Psoas muscle (tissue), 8 donors: Measurements from ENCODE around the gene COX6A2. TPM values are rescaled to one million over a fixed set of nuclear protein-coding genes. Genes with fewer than 3 reads are reported as not detected.

Experiments
- ATAC-seq, 4 donors: fragments of 200-7000 bp; cut with Tn5 transposase; one replicate each; pipeline ENCODE4 v1.9.1; 2020; ENCODE audit warnings: moderate library complexity in 3 of 4, mild to moderate bottlenecking in 2 of 4
- DNase-seq, 2 donors: peaks; one replicate each; pipeline ENCODE4 v3.0.0-alpha.2; 2020
- H3K27ac ChIP-seq: fragments of 200-600 bp; one replicate; pipeline ENCODE4 v1.8.0; 2022
- H3K27me3 ChIP-seq, 3 donors: fragments of 200-600 bp in 1 of 3; one replicate each; pipeline versions ENCODE4 v1.6.1 to v1.8.0; 2013 to 2022; ENCODE audit warnings: low read length in 2 of 3, mild to moderate bottlenecking in 2 of 3, moderate library complexity in 1 of 3; ENCODE audit not compliant: insufficient read depth in 3 of 3
- H3K36me3 ChIP-seq, 2 donors: fragments of 200-600 bp in 1 of 2; one replicate each; pipeline versions ENCODE4 v1.6.1 to v1.8.0; 2013 to 2022; ENCODE audit warnings: low read depth in 1 of 2, mild to moderate bottlenecking in 1 of 2, moderate library complexity in 1 of 2; ENCODE audit not compliant: insufficient read depth in 1 of 2
- H3K4me1 ChIP-seq: fragments of 200-600 bp; one replicate; pipeline ENCODE4 v1.8.0; 2022
- H3K4me3 ChIP-seq: fragments of 200-600 bp; one replicate; pipeline ENCODE4 v1.8.0; 2022; ENCODE audit warnings: mild to moderate bottlenecking
- H3K9me3 ChIP-seq: fragments of 200-600 bp; one replicate; pipeline ENCODE4 v1.8.0; 2022
- WGBS, 3 donors: extraction: QIAGEN DNeasy Blood & Tissue Kit; methylation state at CpG; one replicate each; pipeline versions ENCODE4 v1.1.6 to v1.1.7; 2013; 5-methylcytosine and 5-hydroxymethylcytosine counted together
- intact Hi-C, 2 donors: fragments of 100-400 bp; cut with DNase I; formaldehyde crosslinking; loops; one replicate each; pipeline versions ENCODE4 v1.11.0 to v1.14.2; 2022
- long read RNA-seq, 2 donors: library from polyadenylated mRNA; unstranded; transcript quantifications; one replicate each; pipeline ENCODE4 v2.0.0, GENCODE V29; 2021
- polyA plus RNA-seq, 3 donors: library from polyadenylated mRNA; stranded (reverse); fragments of 200-250 nt; gene quantifications; one replicate each; pipeline ENCODE4 v1.2.3, GENCODE V29; 2013
- total RNA-seq, 4 donors: library from RNA; stranded (reverse); fragmentation: NEBNext Ultra II Directional in 2 of 4; extraction: Animal tissue kit (Norgen Biotek cat#: 25700) in 2 of 4; gene quantifications; one replicate each; pipeline versions ENCODE4 v1.2.1 to v1.2.4, GENCODE V29; 2021 to 2023
- TF ChIP-seq, protein P1 (sequence below): fragments of 200-600 bp; IDR thresholded peaks from one replicate; pipeline ENCODE4 v1.8.0; 2022; ENCODE audit warnings: antibody characterized with exemption
- donor health status: healthy with polysubstance abuse.
- donor health status: DM: no; HTN: no; CAD: no; lungs with moderate emphysema.
- donor health status: Bipolar disorder and iron deficiency.
- donor health status: healthy.
- donor health status: DM: yes; HTN: yes; CAD: no.
- donor health status: DM: no; HTN: no; CAD: no.
- donor health status: DM: no; HTN: no; CAD: no.
- donor health status: DM: yes; HTN: yes; CAD: no.

Gene COX6A2
- total RNA-seq: 1,000 to 10,000 TPM; 1,027 to 1,232 (median 1,156) TPM
- 1,000 to 10,000 TPM; 1,633 to 3,792 (median 3,386) TPM for polyA plus RNA-seq
- long read RNA-seq, donor 1, transcript COX6A2-202 (2 exons, 353 nt): minor isoform, 11 of 450 reads
- long read RNA-seq, donor 1, transcript COX6A2-201 (3 exons, 440 nt): major isoform, 429 of 450 reads
- long read RNA-seq, donor 1, partial matches to known transcripts: 7 of 450 reads
- long read RNA-seq, donor 1, other reads (novel, unspliced or antisense): 3 of 450 reads
- long read RNA-seq, donor 2, transcript COX6A2-202 (2 exons, 353 nt): minor isoform, 5 of 643 reads
- long read RNA-seq, donor 2, transcript COX6A2-201 (3 exons, 440 nt): major isoform, 631 of 643 reads
- long read RNA-seq, donor 2, partial matches to known transcripts: 2 of 643 reads
- long read RNA-seq, donor 2, other reads (novel, unspliced or antisense): 5 of 643 reads

DNA sequence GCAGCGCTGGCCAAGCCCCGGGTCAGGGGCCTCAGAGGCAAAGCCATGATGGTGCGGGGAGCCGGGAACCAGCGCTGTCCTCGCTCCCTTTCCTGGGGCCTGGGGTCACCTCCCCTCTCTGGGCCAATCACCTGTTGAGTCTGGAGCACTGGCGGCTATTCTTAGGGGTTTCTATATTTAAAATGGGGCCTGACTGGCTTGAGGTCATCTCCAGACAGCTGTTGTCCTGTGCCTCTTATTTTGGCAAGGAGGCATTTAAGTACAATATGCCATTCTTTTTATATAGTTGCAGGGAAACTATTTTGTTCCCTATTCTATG, at the start of gene COX6A2:
COX6A2 (minus strand) TSS at position 82 of the 319 bp plus-strand sequence; CDS start at position 47, 35 bp downstream.
- TF ChIP-seq, protein P1, sequence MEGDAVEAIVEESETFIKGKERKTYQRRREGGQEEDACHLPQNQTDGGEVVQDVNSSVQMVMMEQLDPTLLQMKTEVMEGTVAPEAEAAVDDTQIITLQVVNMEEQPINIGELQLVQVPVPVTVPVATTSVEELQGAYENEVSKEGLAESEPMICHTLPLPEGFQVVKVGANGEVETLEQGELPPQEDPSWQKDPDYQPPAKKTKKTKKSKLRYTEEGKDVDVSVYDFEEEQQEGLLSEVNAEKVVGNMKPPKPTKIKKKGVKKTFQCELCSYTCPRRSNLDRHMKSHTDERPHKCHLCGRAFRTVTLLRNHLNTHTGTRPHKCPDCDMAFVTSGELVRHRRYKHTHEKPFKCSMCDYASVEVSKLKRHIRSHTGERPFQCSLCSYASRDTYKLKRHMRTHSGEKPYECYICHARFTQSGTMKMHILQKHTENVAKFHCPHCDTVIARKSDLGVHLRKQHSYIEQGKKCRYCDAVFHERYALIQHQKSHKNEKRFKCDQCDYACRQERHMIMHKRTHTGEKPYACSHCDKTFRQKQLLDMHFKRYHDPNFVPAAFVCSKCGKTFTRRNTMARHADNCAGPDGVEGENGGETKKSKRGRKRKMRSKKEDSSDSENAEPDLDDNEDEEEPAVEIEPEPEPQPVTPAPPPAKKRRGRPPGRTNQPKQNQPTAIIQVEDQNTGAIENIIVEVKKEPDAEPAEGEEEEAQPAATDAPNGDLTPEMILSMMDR: no peak
- Histone ChIP-seq H3K9me3 (no peaks in the 10 kb centered on the region), H3K27me3 (no peaks in the 10 kb centered on the region), H3K4me3 (peak within 1 kb of the TSS; percentile 75), H3K27ac (peak within 1 kb of the TSS; percentile 99), H3K4me1 (peaks cover 42% of the 10 kb centered on the region), H3K36me3 (peaks cover 0 to 13% of the 10 kb centered on the region in 2 donors)
- ATAC-seq (peak; percentile 85 to 87 (median 86)), DNase-seq (peak; percentile 52 to 88)
- intact Hi-C loops: no loop called here
- WGBS, 3 donors: 11 to 16% (median 12%) methylated on average over 7 of the region's 7 CpGs

DNA sequence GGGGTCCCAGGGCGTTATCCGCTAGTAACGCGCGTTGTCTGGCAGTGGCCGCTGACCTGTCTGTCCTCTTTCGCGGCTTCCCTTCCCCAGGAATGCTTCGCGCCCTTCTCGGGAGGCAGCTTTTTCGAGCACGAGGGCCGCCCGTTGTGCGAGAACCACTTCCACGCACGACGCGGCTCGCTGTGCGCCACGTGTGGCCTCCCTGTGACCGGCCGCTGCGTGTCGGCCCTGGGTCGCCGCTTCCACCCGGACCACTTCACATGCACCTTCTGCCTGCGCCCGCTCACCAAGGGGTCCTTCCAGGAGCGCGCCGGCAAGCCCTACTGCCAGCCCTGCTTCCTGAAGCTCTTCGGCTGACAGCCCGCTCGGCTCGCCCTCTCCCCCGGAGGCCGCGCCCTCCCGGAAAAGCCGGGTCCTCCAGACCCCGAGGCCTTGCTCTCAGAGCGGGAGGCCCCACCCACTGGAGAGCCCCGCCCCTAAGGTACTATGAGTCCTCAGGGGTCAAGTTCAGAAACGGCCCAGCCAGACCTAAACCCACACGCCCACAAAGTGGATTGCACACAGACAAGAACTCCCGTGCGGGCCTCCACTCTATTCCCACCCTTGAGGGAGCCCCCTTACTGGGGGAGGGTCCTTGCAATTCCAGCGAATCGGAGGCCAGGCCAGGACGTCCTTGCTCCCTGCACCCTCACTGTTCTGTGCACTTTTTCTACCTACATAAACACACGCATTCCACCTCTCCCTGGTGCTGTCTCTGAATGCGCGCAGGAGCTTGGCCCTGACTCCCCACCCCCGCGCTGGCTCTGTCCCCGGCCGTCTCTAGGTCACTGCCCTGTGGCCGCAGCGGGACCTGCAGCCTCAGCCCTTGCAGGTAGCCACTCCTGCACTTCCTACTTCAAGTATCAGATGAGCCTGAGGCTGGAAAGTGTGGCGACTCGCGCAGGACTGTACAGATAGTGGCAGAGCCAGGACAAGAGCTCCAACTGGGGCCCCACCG, 49.4 kb upstream of the COX6A2 start:
- DNase-seq: peak in 1 of 2 donors; percentile 59
- peaks cover 0 to 10% of the 10 kb centered on the region in 2 donors for H3K36me3 ChIP-seq
- ATAC-seq: no peak
- intact Hi-C loops: no loop called here
- 68 to 73% (median 72%) methylated on average over 62 to 67 of the region's 67 CpGs for WGBS, 3 donors
- no peaks in the 10 kb centered on the region for H3K9me3 ChIP-seq
- no peak overlapping the region for H3K27ac ChIP-seq
- TF ChIP-seq, protein P1: no peak
- H3K4me1 ChIP-seq: no peaks in the 10 kb centered on the region
- H3K4me3 ChIP-seq: peak overlapping the region; percentile 32
- peaks cover 0 to 39% (median 7%) of the 10 kb centered on the region in 3 donors for H3K27me3 ChIP-seq

DNA sequence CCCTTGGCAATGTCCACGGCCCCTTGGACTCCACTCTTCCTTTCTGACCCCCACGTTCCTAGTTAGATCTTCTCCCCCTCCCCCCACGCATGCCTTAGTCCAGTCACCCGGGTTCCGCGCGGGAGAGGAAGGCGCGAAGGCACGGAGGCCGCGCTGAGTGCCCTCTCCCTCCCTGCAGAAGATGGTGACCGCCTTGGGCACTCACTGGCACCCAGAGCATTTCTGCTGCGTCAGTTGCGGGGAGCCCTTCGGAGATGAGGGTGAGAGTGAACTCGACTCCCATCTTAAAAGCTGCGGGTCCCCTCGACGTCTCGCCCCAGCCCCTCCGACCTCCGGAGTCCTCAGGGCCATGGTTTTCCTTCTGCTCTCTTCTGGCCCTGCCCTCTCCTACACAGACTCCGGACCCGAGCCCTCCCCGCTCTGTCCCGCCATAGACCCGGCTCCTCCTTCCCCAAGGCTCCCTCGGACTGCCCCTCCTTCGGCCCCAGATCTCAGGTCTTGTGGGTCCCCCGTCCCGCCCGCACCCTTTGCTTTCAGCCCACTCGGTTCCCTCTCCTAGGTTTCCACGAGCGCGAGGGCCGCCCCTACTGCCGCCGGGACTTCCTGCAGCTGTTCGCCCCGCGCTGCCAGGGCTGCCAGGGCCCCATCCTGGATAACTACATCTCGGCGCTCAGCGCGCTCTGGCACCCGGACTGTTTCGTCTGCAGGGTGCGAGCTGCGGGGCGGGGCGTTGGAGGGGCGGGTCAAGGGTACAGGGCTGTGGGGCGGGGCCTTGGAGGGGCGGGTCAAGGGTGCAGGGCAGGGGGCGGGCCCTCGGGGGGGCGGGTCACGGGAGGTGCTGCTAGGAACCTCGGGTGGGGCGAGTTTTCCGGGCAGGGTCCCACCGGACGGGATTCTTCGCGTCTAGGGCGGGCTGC, 48.4 kb upstream of the COX6A2 start:
- H3K9me3 ChIP-seq: no peaks in the 10 kb centered on the region
- WGBS, 3 donors: 36 to 45% (median 38%) methylated on average over 48 to 68 of the region's 68 CpGs
- H3K27me3 ChIP-seq: peaks cover 0 to 39% (median 7%) of the 10 kb centered on the region in 3 donors
- ATAC-seq (peak in 2 of 4 donors; percentile 18 to 22), DNase-seq (peak; percentile 73 to 79)
- TF ChIP-seq, protein P1: no peak
- H3K4me1 ChIP-seq: peaks cover 2% of the 10 kb centered on the region
- peak overlapping the region; percentile 48 for H3K4me3 ChIP-seq
- intact Hi-C loops: no loop called here
- H3K27ac ChIP-seq: no peak overlapping the region
- peaks cover 0 to 10% of the 10 kb centered on the region in 2 donors for H3K36me3 ChIP-seq

DNA sequence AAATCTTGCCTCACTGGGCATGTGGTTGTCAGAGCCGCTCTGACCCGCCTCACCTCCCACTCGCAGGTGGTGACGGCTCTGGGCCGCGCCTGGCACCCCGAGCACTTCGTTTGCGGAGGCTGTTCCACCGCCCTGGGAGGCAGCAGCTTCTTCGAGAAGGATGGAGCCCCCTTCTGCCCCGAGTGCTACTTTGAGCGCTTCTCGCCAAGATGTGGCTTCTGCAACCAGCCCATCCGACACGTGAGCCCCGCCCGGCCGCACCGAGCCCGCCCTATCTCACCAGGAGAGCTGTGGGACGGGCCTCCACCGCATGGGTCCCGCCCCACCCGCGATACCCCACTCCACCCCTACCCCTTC, 47.8 kb upstream of the COX6A2 start:
- DNase-seq (peak in 1 of 2 donors; percentile 51), ATAC-seq (no peak)
- H3K9me3 ChIP-seq: no peaks in the 10 kb centered on the region
- TF ChIP-seq, protein P1: no peak
- 80 to 86% (median 82%) methylated on average over 26 of the region's 26 CpGs for WGBS, 3 donors
- peaks cover 0 to 10% of the 10 kb centered on the region in 2 donors for H3K36me3 ChIP-seq
- H3K4me1 ChIP-seq: peaks cover 7% of the 10 kb centered on the region
- H3K4me3 ChIP-seq: no peak overlapping the region
- no peak overlapping the region for H3K27ac ChIP-seq
- H3K27me3 ChIP-seq: peaks cover 0 to 39% (median 7%) of the 10 kb centered on the region in 3 donors
- intact Hi-C loops: no loop called here
